ENCODE measurements around the gene MAP3K2. TPM values are rescaled to one million over a fixed set of nuclear protein-coding genes. Genes with fewer than 3 reads are reported as not detected.

MAP3K2 gene
- polyA plus RNA-seq, 3 donors: 16.0 to 86.4 (median 66.3) TPM

DNA sequence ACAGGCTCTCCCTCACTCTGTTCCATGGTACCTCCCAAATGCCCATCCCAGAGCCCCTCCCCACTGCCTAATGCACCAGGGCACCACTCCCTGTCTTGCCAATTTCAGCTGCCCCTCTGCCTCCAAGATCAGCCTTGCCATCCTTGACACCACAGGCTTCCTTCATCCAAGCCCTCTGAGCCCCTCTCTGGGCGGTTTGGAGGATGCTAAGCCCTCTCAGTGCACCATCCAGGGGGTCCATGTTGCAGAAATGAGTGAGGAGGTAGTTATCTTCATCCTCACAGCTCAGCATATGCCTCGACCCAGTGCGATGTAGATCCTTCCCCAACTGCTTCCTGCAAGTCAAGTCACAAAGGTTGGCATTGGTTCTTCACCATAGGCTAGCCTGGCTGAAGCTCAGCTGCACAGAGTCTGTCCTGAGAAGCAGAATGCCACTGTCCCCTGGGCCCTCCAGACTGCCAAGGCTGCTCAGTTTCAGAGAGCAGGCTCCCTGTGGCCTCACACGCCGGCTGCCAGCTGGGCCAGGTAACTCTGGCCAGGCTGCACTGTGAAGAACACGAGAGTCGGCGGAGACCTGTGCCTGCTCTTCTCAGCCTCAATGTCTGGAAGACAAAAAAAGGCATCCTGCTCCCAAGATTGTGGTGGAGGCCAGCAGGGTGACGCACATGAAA is 9.9 kb upstream of the MAP3K2 start:
- no peak overlapping the region for H3K4me2 ChIP-seq (replicated peaks; ENCODE audit: extremely low read depth, low read length, poor library complexity, severe bottlenecking)
- H3K27me3 Mint-ChIP-seq (ENCODE audit: low read depth in 3 of 3): peaks cover 0 to 1% (median 0%) of the 10 kb centered on the region in 3 donors
- H3K36me3 ChIP-seq (replicated peaks in 1 of 2; ENCODE audit: control insufficient read depth in 1 of 2, insufficient read depth in 2 of 2, low read length in 2 of 2): no peaks in the 10 kb centered on the region
- no peak overlapping the region for H3K9ac ChIP-seq (ENCODE audit: insufficient read depth, low read length, poor library complexity, severe bottlenecking)
- H3K27ac ChIP-seq (ENCODE audit: low read depth in 1 of 2, low read length in 2 of 2): peak overlapping the region; percentile 29 to 47
- H3K36me3 Mint-ChIP-seq: peaks cover 0 to 2% of the 10 kb centered on the region in 2 donors
- H3K27ac Mint-ChIP-seq: peak overlapping the region; percentile 40 to 97 (median 88)
- H2AFZ ChIP-seq (ENCODE audit: insufficient read depth, low read depth, low read length, poor library complexity, severe bottlenecking): peak overlapping the region; percentile 41
- no peak overlapping the region for H3K4me3 Mint-ChIP-seq
- DNase-seq: no peak
- H3K4me1 Mint-ChIP-seq: peaks cover 18% of the 10 kb centered on the region
- no peaks in the 10 kb centered on the region for H3K27me3 ChIP-seq (ENCODE audit: control insufficient read depth in 2 of 2, insufficient read depth in 2 of 2, low read length in 2 of 2)
- H3K9me3 Mint-ChIP-seq: peaks cover 0 to 3% (median 0%) of the 10 kb centered on the region in 7 donors
- H3K4me3 ChIP-seq (replicated peaks in 1 of 3; ENCODE audit: low read depth in 2 of 3, low read length in 3 of 3): no peak overlapping the region
- intact Hi-C loops (cut with micrococcal nuclease): no loop called here
- H3K79me2 ChIP-seq (ENCODE audit: insufficient read depth, low read length): no peaks in the 10 kb centered on the region
- H3K9me3 ChIP-seq (replicated peaks in 1 of 2; ENCODE audit: control insufficient read depth in 1 of 2, insufficient read depth in 1 of 2, low read length in 2 of 2): no peaks in the 10 kb centered on the region
- peaks cover 10 to 14% of the 10 kb centered on the region in 2 donors for H3K4me1 ChIP-seq (ENCODE audit: control insufficient read depth in 1 of 2, insufficient read depth in 2 of 2, low read length in 2 of 2)
- TF ChIP-seq, protein P1, sequence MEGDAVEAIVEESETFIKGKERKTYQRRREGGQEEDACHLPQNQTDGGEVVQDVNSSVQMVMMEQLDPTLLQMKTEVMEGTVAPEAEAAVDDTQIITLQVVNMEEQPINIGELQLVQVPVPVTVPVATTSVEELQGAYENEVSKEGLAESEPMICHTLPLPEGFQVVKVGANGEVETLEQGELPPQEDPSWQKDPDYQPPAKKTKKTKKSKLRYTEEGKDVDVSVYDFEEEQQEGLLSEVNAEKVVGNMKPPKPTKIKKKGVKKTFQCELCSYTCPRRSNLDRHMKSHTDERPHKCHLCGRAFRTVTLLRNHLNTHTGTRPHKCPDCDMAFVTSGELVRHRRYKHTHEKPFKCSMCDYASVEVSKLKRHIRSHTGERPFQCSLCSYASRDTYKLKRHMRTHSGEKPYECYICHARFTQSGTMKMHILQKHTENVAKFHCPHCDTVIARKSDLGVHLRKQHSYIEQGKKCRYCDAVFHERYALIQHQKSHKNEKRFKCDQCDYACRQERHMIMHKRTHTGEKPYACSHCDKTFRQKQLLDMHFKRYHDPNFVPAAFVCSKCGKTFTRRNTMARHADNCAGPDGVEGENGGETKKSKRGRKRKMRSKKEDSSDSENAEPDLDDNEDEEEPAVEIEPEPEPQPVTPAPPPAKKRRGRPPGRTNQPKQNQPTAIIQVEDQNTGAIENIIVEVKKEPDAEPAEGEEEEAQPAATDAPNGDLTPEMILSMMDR (IDR thresholded peaks at IDR 0.05): no peak
- H4K20me1 ChIP-seq (ENCODE audit: insufficient read depth, low read length): no peaks in the 10 kb centered on the region
- WGBS (ENCODE audit: insufficient coverage): 94% methylated on average over 8 of the region's 9 CpGs

- H3K27ac Mint-ChIP-seq: peak overlapping the region in 1 of 7 donors; percentile 50
- Histone ChIP-seq H3K4me3 (replicated peaks in 1 of 3; ENCODE audit: low read depth in 2 of 3, low read length in 3 of 3) (no peak overlapping the region), H3K79me2 (ENCODE audit: insufficient read depth, low read length) (no peaks in the 10 kb centered on the region), H3K4me1 (ENCODE audit: control insufficient read depth in 1 of 2, insufficient read depth in 2 of 2, low read length in 2 of 2) (peaks cover 24 to 34% of the 10 kb centered on the region in 2 donors), H2AFZ (ENCODE audit: insufficient read depth, low read depth, low read length, poor library complexity, severe bottlenecking) (no peak overlapping the region), H4K20me1 (ENCODE audit: insufficient read depth, low read length) (no peaks in the 10 kb centered on the region), H3K9me3 (replicated peaks in 1 of 2; ENCODE audit: control insufficient read depth in 1 of 2, insufficient read depth in 1 of 2, low read length in 2 of 2) (no peaks in the 10 kb centered on the region), H3K36me3 (replicated peaks in 1 of 2; ENCODE audit: control insufficient read depth in 1 of 2, insufficient read depth in 2 of 2, low read length in 2 of 2) (no peaks in the 10 kb centered on the region), H3K27me3 (ENCODE audit: control insufficient read depth in 2 of 2, insufficient read depth in 2 of 2, low read length in 2 of 2) (no peaks in the 10 kb centered on the region), H3K4me2 (replicated peaks; ENCODE audit: extremely low read depth, low read length, poor library complexity, severe bottlenecking) (no peak overlapping the region), H3K9ac (ENCODE audit: insufficient read depth, low read length, poor library complexity, severe bottlenecking) (no peak overlapping the region), H3K27ac (ENCODE audit: low read depth in 1 of 2, low read length in 2 of 2) (no peak overlapping the region)
- H3K27me3 Mint-ChIP-seq (ENCODE audit: low read depth in 3 of 3): peaks cover 0 to 2% (median 1%) of the 10 kb centered on the region in 3 donors
- 96% methylated on average over 3 of the region's 3 CpGs for WGBS (ENCODE audit: insufficient coverage)
- H3K36me3 Mint-ChIP-seq: peaks cover 0 to 4% of the 10 kb centered on the region in 2 donors
- H3K4me1 Mint-ChIP-seq: peaks cover 35% of the 10 kb centered on the region
- no peak overlapping the region for H3K4me3 Mint-ChIP-seq
- intact Hi-C loops (cut with micrococcal nuclease): no loop called here
- peaks cover 0 to 3% (median 0%) of the 10 kb centered on the region in 7 donors for H3K9me3 Mint-ChIP-seq
- TF ChIP-seq, protein P1 (IDR thresholded peaks at IDR 0.05): no peak
- no peak for DNase-seq
Measured at GRCh38 chr2:127394492-127394891, 6.7 kb upstream of the MAP3K2 start.

All from CD14-positive monocyte (primary cell).